ENCODE measurements around the gene OR1J2.

OR1J2 gene

DNA sequence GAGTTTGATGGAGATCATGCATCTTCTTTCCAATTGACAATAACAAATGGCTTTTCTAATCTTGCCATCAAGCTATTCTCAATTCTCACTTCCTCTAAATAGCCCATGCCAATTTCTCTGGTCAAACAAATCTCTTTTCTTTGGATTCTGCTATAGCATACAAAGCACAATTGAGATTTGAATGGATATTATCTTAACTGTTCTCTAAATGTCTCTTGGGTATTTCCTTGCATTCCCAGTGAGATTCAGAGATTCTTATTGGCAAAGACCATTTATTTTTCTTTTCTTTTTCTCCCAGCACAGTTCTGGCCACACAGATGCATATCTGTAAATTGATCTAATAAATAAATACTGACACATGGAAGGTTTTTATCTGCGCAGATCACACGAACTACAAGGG, 42.2 kb downstream of the OR1J2 start, which contains the start of gene OR1N2:
TSS of gene OR1N2 (plus strand) at position 301 of the 400 bp plus-strand sequence. CDS start 100 bp downstream, outside the sequence.
- no peak for DNase-seq
